Kidney epithelial cell (primary cell): Measurements from ENCODE around the gene ANAPC7. TPM values are rescaled to one million over a fixed set of nuclear protein-coding genes. Genes with fewer than 3 reads are reported as not detected.
"Not testable (repeated sequence)": the region's sequence is repeated elsewhere in the genome, so short reads cannot be mapped to it uniquely, and the experiment has no call there.

ENCODE experiments used
- DNase-seq: peaks from one replicate; pipeline ENCODE4 v3.0.0-alpha.2; 2010; ENCODE audit warnings: low read depth
- H3K27me3 ChIP-seq: 2 replicates; pipeline ENCODE4 v1.6.0; 2011; ENCODE audit warnings: low read length; ENCODE audit not compliant: control insufficient read depth, insufficient read depth
- H3K36me3 ChIP-seq: 2 replicates; pipeline ENCODE4 v1.5.1; 2011; ENCODE audit warnings: low read length; ENCODE audit not compliant: control insufficient read depth, insufficient read depth
- H3K4me3 ChIP-seq: 2 replicates; pipeline ENCODE4 v1.5.1; 2011; ENCODE audit warnings: low read depth, mild to moderate bottlenecking, control low read depth, low read length
- CTCF ChIP-seq: IDR thresholded peaks from 2 replicates; pipeline ENCODE4 v1.5.1; 2011; ENCODE audit warnings: mild to moderate bottlenecking, moderate library complexity, low read length, control low read depth, inconsistent platforms; ENCODE audit not compliant: insufficient read depth, poor library complexity, severe bottlenecking
- total RNA-seq: library from RNA; depleted of rRNA; stranded (reverse); fragments of >200 nt; gene quantifications from 2 replicates; pipeline ENCODE4 v1.2.3, GENCODE V29; 2015

ANAPC7 gene
- total RNA-seq, 1 donor from 2014 or later, result 51.3 TPM

GRCh38 chr12:110405126-110405662, 1.7 kb upstream of the ANAPC7 start:
- H3K4me3 ChIP-seq, DNase-seq, H3K36me3 ChIP-seq, H3K27me3 ChIP-seq: not testable (repeated sequence)

- TF ChIP-seq CTCF, result no peak
- no peak for DNase-seq
Measured at GRCh38 chr12:110403976-110404682, 621 bp upstream of the ANAPC7 start.

GRCh38 chr12:110382683-110383082, 20.8 kb downstream of the ANAPC7 start:
- H3K4me3 ChIP-seq, result no peak overlapping the region
- no peak for TF ChIP-seq CTCF
- peaks cover 1% of the 10 kb centered on the region for H3K36me3 ChIP-seq
- DNase-seq, result no peak
- H3K27me3 ChIP-seq, result no peaks in the 10 kb centered on the region

More at GRCh38 chr12:110403976-110404682, 621 bp upstream of the ANAPC7 start:
- Histone ChIP-seq H3K27me3 (no peaks in the 10 kb centered on the region), H3K4me3 (peak overlapping the region; percentile 78), H3K36me3 (no peaks in the 10 kb centered on the region)

- Histone ChIP-seq H3K4me3 (no peak overlapping the region), H3K27me3 (no peaks in the 10 kb centered on the region), H3K36me3 (peaks cover 4% of the 10 kb centered on the region)
- TF ChIP-seq CTCF, result no peak
- DNase-seq, result no peak
Measured at GRCh38 chr12:110379631-110380030, 23.9 kb downstream of the ANAPC7 start.

- TF ChIP-seq CTCF, result no peak
- Histone ChIP-seq H3K36me3 (peaks cover 4% of the 10 kb centered on the region), H3K27me3 (no peaks in the 10 kb centered on the region), H3K4me3 (no peak overlapping the region)
- no peak for DNase-seq
Measured at GRCh38 chr12:110379197-110379596, 24.3 kb downstream of the ANAPC7 start.

GRCh38 chr12:110378131-110378790, 25.2 kb downstream of the ANAPC7 start:
- DNase-seq, H3K36me3 ChIP-seq, H3K27me3 ChIP-seq: not testable (repeated sequence)

More at GRCh38 chr12:110378131-110378790, 25.2 kb downstream of the ANAPC7 start:
- H3K4me3 ChIP-seq, result not testable (repeated sequence)
